ENCODE results near the gene ABLIM3.

- TF ChIP-seq CTCF (conservative IDR thresholded peaks at IDR 0.05) (no peak), EZH2 (IDR thresholded peaks at IDR 0.05; ENCODE audit: low read depth) (no peak)
These were observed 23.4 kb downstream of the ABLIM3 start for GRCh38 chr5:149164731-149165130.
